Ovary (tissue), 9 donors: ENCODE data around the gene CRAMP1. TPM values are rescaled to one million over a fixed set of nuclear protein-coding genes. Genes with fewer than 3 reads are reported as not detected.

Source experiments
- DNase-seq, 5 donors: peaks; one replicate each; pipeline ENCODE4 v3.0.0-alpha.2; 2019 to 2020
- H3K27ac ChIP-seq, 2 donors: fragments of 200-600 bp; one replicate each; pipeline versions ENCODE4 v1.5.1 to v1.8.0; 2019 to 2022
- H3K27me3 ChIP-seq: fragments of 200-600 bp; one replicate; pipeline ENCODE4 v1.8.0; 2022
- H3K36me3 ChIP-seq: fragments of 200-600 bp; sonication (generic); one replicate; pipeline ENCODE4 v1.5.1; 2019
- H3K4me1 ChIP-seq: one replicate; pipeline ENCODE4 v1.8.1; 2013; ENCODE audit warnings: mild to moderate bottlenecking, moderate library complexity; ENCODE audit not compliant: insufficient read depth
- H3K4me3 ChIP-seq: fragments of 200-600 bp; sonication (generic); one replicate; pipeline ENCODE4 v1.5.1; 2017
- H3K9me3 ChIP-seq, 2 donors: fragments of 200-600 bp in 1 of 2; sonication (generic) in 1 of 2; one replicate each; pipeline versions ENCODE4 v1.5.1 to v1.8.1; 2013 to 2019; ENCODE audit warnings: mild to moderate bottlenecking in 1 of 2, moderate library complexity in 1 of 2
- CTCF ChIP-seq, 3 donors: fragments of 450-650 bp in 2 of 3; fragments of 200-600 bp in 1 of 3; IDR thresholded peaks; one replicate each; pipeline versions ENCODE4 v1.5.1 to v1.8.0; 2016 to 2022; ENCODE audit warnings: antibody characterized with exemption in 3 of 3, mild to moderate bottlenecking in 1 of 3
- EP300 ChIP-seq: sonication (generic); formaldehyde crosslinking; IDR thresholded peaks from one replicate; pipeline ENCODE4 v1.6.1; 2017; ENCODE audit warnings: antibody characterized with exemption
- POLR2A ChIP-seq: fragments of 450-650 bp; IDR thresholded peaks from one replicate; pipeline ENCODE4 v1.6.1; 2017; ENCODE audit warnings: antibody characterized with exemption, mild to moderate bottlenecking, moderate library complexity
- WGBS, 3 donors: extraction: QIAGEN DNeasy Blood & Tissue Kit in 1 of 3; methylation state at CpG; one replicate each; pipeline versions ENCODE4 v1.1.5 to v1.1.7; 2013 to 2017; 5-methylcytosine and 5-hydroxymethylcytosine counted together
- intact Hi-C, 4 donors: fragments of 100-400 bp; cut with DNase I; formaldehyde crosslinking; loops; one replicate each; pipeline versions ENCODE4 v1.11.0 to v1.15.1; 2022 to 2023
- polyA plus RNA-seq, 2 donors: library from polyadenylated mRNA; stranded (reverse); fragments of 200-250 nt in 1 of 2; fragments of 350-450 nt in 1 of 2; fragmentation: Illumina TruSeq in 1 of 2; extraction: RNeasy Lipid Tissue Mini Kit (QIAGEN cat#74804) in 1 of 2; gene quantifications; one replicate each; pipeline ENCODE4 v1.2.3, GENCODE V29; 2013 to 2014
- total RNA-seq, 7 donors: library from RNA; depleted of rRNA in 2 of 7; stranded (reverse); fragments of >200 nt in 2 of 7; fragmentation: NEBNext Ultra II Directional in 3 of 7; extraction: Animal tissue kit (Norgen Biotek cat#: 25700) in 3 of 7; gene quantifications; one replicate each; pipeline versions ENCODE4 v1.1.0 to v1.2.4, GENCODE V29; 2016 to 2023
- donor health status: DM: no; HTN: no; CAD: no; lungs with moderate emphysema.
- donor health status: DM: no; HTN: no; CAD: no.
- donor health status: Bipolar disorder and iron deficiency.
- donor health status: DM: yes; HTN: yes; CAD: no.
- donor health status: DM: no; HTN: no; CAD: no.
- donor health status: DM: yes; HTN: yes; CAD: no.

The CRAMP1 gene
- total and polyA plus RNA-seq, 9 donors, result 6.9 to 21.0 (median 17.4) TPM

- Histone ChIP-seq H3K36me3 (no peaks in the 10 kb centered on the region), H3K27ac (no peak overlapping the region), H3K27me3 (no peaks in the 10 kb centered on the region), H3K9me3 (no peaks in the 10 kb centered on the region), H3K4me3 (no peak overlapping the region), H3K4me1 (peaks cover 22% of the 10 kb centered on the region)
- DNase-seq, result no peak
- intact Hi-C loops, result loop anchor here in 2 of 4 donors (5.0 to 10.0 kb wide), 2 partner anchors 93 to 96 kb away; partner anchors contain the start of genes CRAMP1 (in 2 of the 2) and IFT140 (in 2 of the 2)
- 76 to 89% (median 76%) methylated on average over 18 of the region's 18 CpGs for WGBS, 3 donors
- TF ChIP-seq POLR2A (no peak), EP300 (no peak), CTCF (IDR thresholded peaks at IDR 0.05) (no peak)
Measured at GRCh38 chr16:1708083-1708767, 96.1 kb downstream of the CRAMP1 start.

- Histone ChIP-seq H3K27ac (no peak overlapping the region), H3K9me3 (no peaks in the 10 kb centered on the region), H3K36me3 (no peaks in the 10 kb centered on the region), H3K4me1 (peaks cover 22% of the 10 kb centered on the region), H3K27me3 (no peaks in the 10 kb centered on the region), H3K4me3 (no peak overlapping the region)
- intact Hi-C loops, result loop anchor here in 2 of 4 donors (5.0 to 10.0 kb wide), 2 partner anchors 94 to 96 kb away; partner anchors contain the start of genes CRAMP1 (in 2 of the 2) and IFT140 (in 2 of the 2)
- TF ChIP-seq POLR2A (no peak), CTCF (IDR thresholded peaks at IDR 0.05) (no peak), EP300 (no peak)
- DNase-seq, result no peak
- 71 to 81% (median 72%) methylated on average over 13 of the region's 13 CpGs for WGBS, 3 donors
Measured at GRCh38 chr16:1708768-1709180, 96.6 kb downstream of the CRAMP1 start.

- DNase-seq, result no peak
- WGBS, 3 donors, result 78 to 84% (median 82%) methylated on average over 15 of the region's 15 CpGs
Measured at GRCh38 chr16:1709356-1709755, 97.2 kb downstream of the CRAMP1 start.

More at GRCh38 chr16:1709356-1709755, 97.2 kb downstream of the CRAMP1 start:
- intact Hi-C loops, result loop anchor here in 2 of 4 donors (5.0 to 10.0 kb wide), 2 partner anchors 95 to 97 kb away; partner anchors contain the start of genes CRAMP1 (in 2 of the 2) and IFT140 (in 2 of the 2)
- H3K4me3 ChIP-seq, result no peak overlapping the region
- H3K36me3 ChIP-seq, result no peaks in the 10 kb centered on the region
- TF ChIP-seq CTCF (IDR thresholded peaks at IDR 0.05) (no peak), EP300 (no peak), POLR2A (no peak)
- H3K9me3 ChIP-seq, result no peaks in the 10 kb centered on the region
- peaks cover 22% of the 10 kb centered on the region for H3K4me1 ChIP-seq
- no peaks in the 10 kb centered on the region for H3K27me3 ChIP-seq
- H3K27ac ChIP-seq, result no peak overlapping the region
